ENCODE measurements around the gene ACAD9. TPM values are rescaled to one million over a fixed set of nuclear protein-coding genes. Genes with fewer than 3 reads are reported as not detected.

The ACAD9 gene
- total and polyA plus RNA-seq, 12 donors = 20.8 to 45.9 (median 37.2) TPM

DNA sequence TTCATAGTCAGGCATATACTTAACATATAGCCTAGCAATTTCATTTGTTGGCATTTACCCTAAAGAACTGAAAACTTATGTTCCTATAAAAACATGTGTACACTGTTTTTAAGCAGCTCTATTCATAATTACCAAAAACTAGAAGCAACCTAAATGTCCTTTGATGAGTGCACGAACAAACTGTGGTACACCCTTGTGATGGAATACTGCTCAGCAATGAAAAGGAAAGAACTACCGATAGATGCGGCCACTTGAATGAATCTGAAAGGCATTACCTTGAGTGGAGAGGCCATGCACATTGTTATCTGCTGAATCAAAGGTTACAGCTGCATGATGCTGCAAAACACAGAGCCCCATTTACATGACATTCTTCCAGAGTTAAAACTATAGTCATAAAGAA, 69.7 kb downstream of the ACAD9 start:
- 94 to 96% methylated on average over 3 of the region's 3 CpGs for WGBS, 2 donors
- DNase-seq (no peak), ATAC-seq (no peak)
- no peaks in the 10 kb centered on the region for H3K4me1 ChIP-seq
- no peaks in the 10 kb centered on the region for H3K36me3 ChIP-seq
- no peak overlapping the region for H3K27ac ChIP-seq
- TF ChIP-seq CTCF (IDR thresholded peaks at IDR 0.05) = no peak
- H3K4me3 ChIP-seq = no peak overlapping the region
- no peaks in the 10 kb centered on the region for H3K9me3 ChIP-seq
- intact Hi-C loops (cut with DNase I) = no loop called here
- no peaks in the 10 kb centered on the region for H3K27me3 ChIP-seq

DNA sequence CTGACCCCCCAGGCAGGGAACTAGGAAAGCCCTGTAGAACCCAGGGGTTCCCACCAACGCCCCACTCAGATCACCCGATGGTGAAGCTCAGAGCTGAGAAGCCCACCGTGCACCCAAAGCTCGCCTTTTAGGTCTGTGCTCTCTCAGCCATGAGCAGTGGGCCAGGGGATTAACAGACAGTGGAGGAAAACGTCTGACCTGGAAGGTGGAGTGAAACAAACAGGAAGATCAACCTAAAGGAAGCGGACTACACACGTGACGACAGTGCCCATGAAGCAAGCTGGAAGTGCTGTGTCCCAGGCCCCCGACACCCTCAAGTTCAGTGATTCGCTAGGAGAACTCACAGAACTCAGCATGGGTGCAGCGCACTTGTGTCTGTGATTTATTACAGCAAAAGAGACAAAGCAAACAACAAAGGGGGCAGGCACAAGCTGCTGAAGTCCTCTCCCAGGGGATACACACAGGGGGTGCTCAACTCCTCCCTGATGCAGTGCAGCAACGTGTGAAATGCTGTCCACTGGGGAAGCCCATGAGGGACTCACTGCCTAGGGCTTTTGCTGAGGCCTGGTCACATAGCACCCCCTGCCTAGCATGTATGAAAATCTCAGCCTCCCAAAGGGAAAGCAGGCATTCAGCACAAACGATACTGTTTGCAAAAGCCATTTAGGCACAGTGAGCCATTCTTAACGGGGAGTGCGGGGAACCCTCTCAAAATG, 71.0 kb downstream of the ACAD9 start:
- H3K27me3 ChIP-seq = no peaks in the 10 kb centered on the region
- no peak overlapping the region for H3K27ac ChIP-seq
- DNase-seq (no peak), ATAC-seq (peak in 5 of 8 donors; percentile 55 to 90 (median 64))
- WGBS, 2 donors = 59 to 67% methylated on average over 15 of the region's 15 CpGs
- intact Hi-C loops (cut with DNase I) = no loop called here
- no peak overlapping the region for H3K4me3 ChIP-seq
- H3K4me1 ChIP-seq = no peaks in the 10 kb centered on the region
- H3K9me3 ChIP-seq = no peaks in the 10 kb centered on the region
- TF ChIP-seq CTCF (IDR thresholded peaks at IDR 0.05) = peak in 6 of 9 donors; percentile 23 to 51 (median 34)
- no peaks in the 10 kb centered on the region for H3K36me3 ChIP-seq

GRCh38 chr3:128956440-128956839, 77.0 kb downstream of the ACAD9 start:
- DNase-seq = no peak

More at GRCh38 chr3:128956440-128956839, 77.0 kb downstream of the ACAD9 start:
- no peak for TF ChIP-seq CTCF (IDR thresholded peaks at IDR 0.05)
- no peak overlapping the region for H3K27ac ChIP-seq
- H3K4me1 ChIP-seq = no peaks in the 10 kb centered on the region
- peaks cover 0 to 11% (median 0%) of the 10 kb centered on the region in 11 donors for H3K9me3 ChIP-seq
- H3K27me3 ChIP-seq = no peaks in the 10 kb centered on the region
- WGBS, 2 donors = 98 to 99% methylated on average over 2 of the region's 2 CpGs
- no peaks in the 10 kb centered on the region for H3K36me3 ChIP-seq
- no peak for ATAC-seq
- no peak overlapping the region for H3K4me3 ChIP-seq
- intact Hi-C loops (cut with DNase I) = no loop called here

Other genes with a start within 250 kb of the ACAD9 start
- 100 to 1,000 TPM in 3 of 10 donors, 10 to 100 TPM in 7; 74.9 to 170 (median 83.6) TPM for gene RPN1, start 228.8 kb upstream of the ACAD9 start, total RNA-seq
- 100 to 1,000 TPM in 1 of 2 donors, 10 to 100 TPM in 1; 44.3 to 238 TPM for gene RPN1, start 228.8 kb upstream of the ACAD9 start, polyA plus RNA-seq
- gene RAB7A, start 153.4 kb upstream of the ACAD9 start, total RNA-seq = 100 to 1,000 TPM; 234 to 348 (median 310) TPM
- 100 to 1,000 TPM; 161 to 173 TPM for gene RAB7A, start 153.4 kb upstream of the ACAD9 start, polyA plus RNA-seq
- 1 to 10 TPM in 2 of 10 donors, under 1 TPM in 8; 0.12 to 1.2 (median 0.41) TPM for gene CFAP92, start 114.5 kb downstream of the ACAD9 start, total RNA-seq
- gene CFAP92, start 114.5 kb downstream of the ACAD9 start, polyA plus RNA-seq = under 1 TPM; 0.12 to 0.44 TPM
- 1 to 10 TPM; 1.0 to 3.3 (median 2.1) TPM for gene EFCC1, start 121.7 kb downstream of the ACAD9 start, total RNA-seq
- 1 to 10 TPM; 1.4 to 3.1 TPM for gene EFCC1, start 121.7 kb downstream of the ACAD9 start, polyA plus RNA-seq
- gene GP9, start 181.2 kb downstream of the ACAD9 start, total RNA-seq = not detected
- gene GP9, start 181.2 kb downstream of the ACAD9 start, polyA plus RNA-seq = under 1 TPM in 1 of 2 donors, not detected in 1; 0.13 TPM
- gene RAB43, start 242.2 kb downstream of the ACAD9 start, total RNA-seq = 1 to 10 TPM in 9 of 10 donors, under 1 TPM in 1; 0.96 to 8.2 (median 4.1) TPM
- gene RAB43, start 242.2 kb downstream of the ACAD9 start, polyA plus RNA-seq = 1 to 10 TPM; 2.5 to 4.0 TPM